ENCODE data around the gene RNF11. TPM values are rescaled to one million over a fixed set of nuclear protein-coding genes. Genes with fewer than 3 reads are reported as not detected.

Gene RNF11
- total RNA-seq, 3 donors from 2014 or later, result 29.7 to 33.3 (median 30.3) TPM

DNA sequence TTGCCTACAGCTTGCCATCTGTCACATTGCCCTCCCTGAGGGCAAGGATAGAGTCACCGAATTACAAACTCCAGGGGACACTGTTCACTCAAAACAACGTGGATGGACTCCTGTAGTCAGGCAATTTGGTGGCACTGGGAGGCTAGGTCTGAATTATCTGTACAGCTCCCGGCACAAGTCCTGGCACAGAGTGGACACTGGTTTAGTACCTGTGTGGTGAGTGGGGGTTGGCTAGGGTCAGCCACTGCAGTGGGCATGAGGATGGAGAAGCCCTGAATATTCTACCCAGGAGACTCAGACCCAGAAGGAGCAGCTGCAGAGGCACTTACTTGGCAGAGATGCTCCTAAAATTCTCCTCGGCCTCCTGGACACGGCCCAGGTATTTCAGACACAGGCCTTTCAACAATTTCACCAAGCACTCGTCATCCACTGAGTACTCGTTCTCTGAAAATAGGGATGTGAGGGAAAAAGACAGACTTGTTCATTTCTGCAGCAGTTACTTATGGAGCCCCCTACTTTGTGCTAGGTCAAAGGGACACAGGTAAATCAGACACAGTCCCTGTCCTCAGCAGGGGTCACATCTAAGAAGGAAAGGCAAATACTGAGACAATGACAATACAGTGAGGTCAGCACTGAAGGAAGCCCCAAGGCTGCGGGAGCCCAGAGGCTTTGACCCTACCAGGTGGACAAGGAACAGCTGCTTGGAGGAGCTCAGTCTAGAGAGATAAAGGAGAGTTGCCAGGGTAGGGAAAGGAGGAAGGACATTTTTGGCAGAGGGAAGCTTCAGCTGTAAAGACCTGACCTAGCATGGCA, 53.8 kb downstream of the RNF11 start:
- peaks cover 2% of the 10 kb centered on the region for H3K4me1 Mint-ChIP-seq (ENCODE audit: low read depth)

DNA sequence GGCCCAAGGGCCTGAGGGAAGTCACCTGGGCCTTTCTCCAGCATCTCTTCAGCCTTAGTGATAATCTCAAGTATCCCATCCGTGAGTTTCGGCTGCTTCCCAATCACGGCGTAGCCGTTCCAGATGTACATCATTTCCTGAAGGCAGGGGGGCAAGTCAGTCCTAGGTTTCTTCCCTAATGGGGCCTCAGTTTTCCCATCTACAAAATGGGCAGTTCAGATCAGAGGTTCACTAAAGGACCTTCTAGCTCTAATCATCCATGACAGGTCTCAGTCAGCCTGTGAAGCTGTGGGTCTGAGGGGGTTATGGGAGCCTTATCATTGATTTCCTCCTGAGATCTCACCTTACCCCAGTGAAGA, 54.4 kb downstream of the RNF11 start:
- Mint-ChIP-seq H3K27me3 (ENCODE audit: low read depth) (no peaks in the 10 kb centered on the region), H3K36me3 (ENCODE audit: insufficient read depth) (no peaks in the 10 kb centered on the region), H3K4me1 (ENCODE audit: low read depth) (no peaks in the 10 kb centered on the region), H3K4me3 (no peak overlapping the region), H3K9me3 (no peaks in the 10 kb centered on the region)
- ATAC-seq (no peak), DNase-seq (no peak)

More for the DNA sequence above, 53.8 kb downstream of the RNF11 start:
- Mint-ChIP-seq H3K36me3 (ENCODE audit: insufficient read depth) (no peaks in the 10 kb centered on the region), H3K27me3 (ENCODE audit: low read depth) (no peaks in the 10 kb centered on the region), H3K4me3 (no peak overlapping the region), H3K9me3 (no peaks in the 10 kb centered on the region)
- ATAC-seq (no peak), DNase-seq (no peak)

DNA sequence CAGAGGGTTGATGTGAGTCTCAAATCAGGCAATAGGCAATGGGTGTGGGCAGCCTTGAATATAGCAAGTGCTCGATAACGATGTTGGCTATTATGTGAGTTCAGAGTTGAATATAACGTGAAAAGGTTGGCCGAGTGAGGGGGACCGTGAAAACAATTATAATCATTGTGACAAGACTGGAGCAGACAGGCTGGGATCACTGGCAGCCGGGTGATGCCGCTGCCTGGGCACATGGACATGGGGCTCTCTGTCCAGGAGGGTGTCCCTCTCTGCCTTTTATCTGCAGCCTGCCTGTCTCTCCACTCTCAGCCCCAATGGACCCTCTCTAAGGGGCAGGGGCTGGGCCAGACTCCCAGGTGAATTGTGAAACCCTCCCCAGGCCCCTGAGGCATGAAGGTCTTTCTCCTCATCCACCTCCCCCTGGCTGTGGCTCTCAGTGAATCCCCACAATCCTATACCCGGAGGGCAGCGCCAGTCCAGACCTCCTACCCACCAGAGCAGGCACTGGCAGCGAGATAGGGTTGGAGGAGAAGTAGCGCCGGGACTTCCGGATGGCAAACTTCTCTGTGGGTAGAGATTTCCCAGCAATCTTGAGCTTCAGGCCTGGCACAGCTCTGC, 57.9 kb downstream of the RNF11 start:
- Mint-ChIP-seq H3K4me1 (ENCODE audit: low read depth) (peaks cover 13% of the 10 kb centered on the region), H3K27me3 (ENCODE audit: low read depth) (no peaks in the 10 kb centered on the region), H3K4me3 (no peak overlapping the region), H3K9me3 (no peaks in the 10 kb centered on the region), H3K36me3 (ENCODE audit: insufficient read depth) (no peaks in the 10 kb centered on the region)
- ATAC-seq (no peak), DNase-seq (no peak)

DNA sequence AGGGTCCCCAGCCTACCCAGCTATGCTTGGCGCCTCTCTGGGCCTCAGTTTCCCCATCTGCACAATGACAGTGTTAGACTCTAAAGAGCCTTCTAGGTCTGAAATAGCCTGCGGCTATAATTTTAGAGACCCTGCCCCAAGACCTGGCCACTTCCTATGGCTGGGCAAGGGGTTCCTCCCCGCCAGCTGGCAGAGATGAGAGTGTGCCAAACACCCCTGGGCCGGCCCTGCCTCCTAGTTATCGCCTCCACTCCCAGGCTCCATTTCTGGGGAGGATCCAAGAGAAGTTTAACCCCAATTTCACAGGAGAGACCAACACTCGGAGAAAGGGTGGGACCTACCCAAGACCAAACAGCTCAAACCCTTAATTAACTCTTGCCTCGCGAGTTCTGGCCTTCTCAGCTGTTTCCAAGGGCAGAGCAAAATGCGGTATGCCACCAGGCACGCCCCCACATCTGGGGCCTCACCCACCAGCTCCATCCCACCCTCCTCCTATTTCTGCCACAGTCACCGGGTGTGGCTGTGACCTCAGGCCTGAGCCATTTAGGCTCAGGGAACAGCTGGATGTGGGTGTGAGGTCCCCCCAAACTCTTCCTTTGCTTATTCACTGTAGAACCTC, 58.6 kb downstream of the RNF11 start:
- no peak for ATAC-seq
- Mint-ChIP-seq H3K36me3 (ENCODE audit: insufficient read depth) (no peaks in the 10 kb centered on the region), H3K4me3 (no peak overlapping the region)

DNA sequence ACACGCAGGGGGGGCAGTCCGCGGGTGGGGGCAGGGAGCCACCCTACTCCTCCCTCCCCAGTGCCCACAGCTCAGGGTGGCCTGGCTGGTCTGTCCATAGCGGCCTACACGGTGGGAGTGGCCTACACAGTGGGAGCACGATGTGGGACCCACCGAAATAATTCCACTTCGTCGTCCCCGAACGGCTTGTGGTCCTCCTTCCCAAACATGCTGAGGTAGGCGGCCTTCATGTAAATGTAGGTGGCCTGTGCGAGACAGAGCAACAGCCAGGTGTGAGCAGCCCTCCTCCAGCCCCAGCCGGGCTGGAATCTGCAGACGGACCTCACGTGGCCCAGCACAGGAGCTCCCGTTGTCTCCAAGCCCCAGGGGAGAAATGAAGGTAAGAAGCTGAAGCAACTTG, 59.9 kb downstream of the RNF11 start:
- no peak for ATAC-seq

More for the DNA sequence above, 58.6 kb downstream of the RNF11 start:
- no peaks in the 10 kb centered on the region for H3K9me3 Mint-ChIP-seq
- peaks cover 13% of the 10 kb centered on the region for H3K4me1 Mint-ChIP-seq (ENCODE audit: low read depth)
- DNase-seq, result no peak
- no peaks in the 10 kb centered on the region for H3K27me3 Mint-ChIP-seq (ENCODE audit: low read depth)

DNA sequence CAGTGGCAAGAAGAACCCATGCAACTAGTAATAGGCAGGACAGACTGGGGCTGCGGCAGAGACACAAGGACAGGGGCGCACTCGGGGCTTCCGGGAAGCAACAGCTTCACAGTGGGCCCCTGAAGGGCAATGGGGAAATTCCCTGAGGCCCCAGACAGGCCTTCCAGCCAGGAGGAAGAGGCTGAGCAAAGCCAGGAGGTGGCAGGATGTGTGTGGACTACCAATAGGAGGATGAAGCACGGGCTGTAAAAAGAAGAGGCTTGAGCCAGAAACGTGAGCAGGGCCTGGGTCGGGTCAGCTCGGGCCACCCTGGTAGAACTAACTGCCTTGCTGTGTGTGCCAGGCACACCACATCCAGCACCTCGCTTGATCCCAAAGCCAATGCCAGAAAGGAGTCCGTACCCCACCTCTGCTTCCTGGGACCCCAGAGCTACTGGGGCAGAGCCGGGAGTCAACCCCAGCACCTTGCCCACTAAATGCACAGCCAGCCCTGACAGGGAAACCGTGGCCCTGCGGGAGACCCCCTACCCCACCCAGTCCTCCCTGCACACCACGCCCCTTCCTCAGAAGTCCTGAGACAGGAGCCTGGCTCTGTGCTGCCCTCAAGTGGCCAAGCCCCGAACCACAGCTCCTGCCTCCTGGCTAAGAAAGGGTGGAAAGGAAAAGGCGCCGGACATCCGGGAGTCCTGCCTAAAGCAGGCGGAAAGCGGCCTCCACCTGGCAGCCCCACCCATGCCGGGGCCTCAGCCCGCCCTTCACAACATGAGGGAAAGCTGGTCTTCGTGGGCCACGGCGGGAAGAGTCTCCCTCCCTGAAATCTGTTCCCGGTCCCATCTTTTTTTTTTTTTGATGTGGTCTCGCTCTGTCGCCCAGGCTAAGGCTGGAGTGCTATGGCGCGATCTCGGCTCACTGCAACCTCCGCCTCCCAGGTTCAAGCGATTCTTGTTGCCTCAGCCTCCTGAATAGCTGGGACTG, 60.6 kb downstream of the RNF11 start:
- Mint-ChIP-seq H3K4me1 (ENCODE audit: low read depth) (peaks cover 13% of the 10 kb centered on the region), H3K36me3 (ENCODE audit: insufficient read depth) (no peaks in the 10 kb centered on the region), H3K9me3 (no peaks in the 10 kb centered on the region), H3K4me3 (peak overlapping the region; percentile 71), H3K27me3 (ENCODE audit: low read depth) (no peaks in the 10 kb centered on the region)
- peak; percentile 65 for DNase-seq
- peak; percentile 78 to 81 for ATAC-seq

More for the DNA sequence above, 59.9 kb downstream of the RNF11 start:
- no peaks in the 10 kb centered on the region for H3K36me3 Mint-ChIP-seq (ENCODE audit: insufficient read depth)
- no peak overlapping the region for H3K4me3 Mint-ChIP-seq
- DNase-seq, result no peak
- H3K4me1 Mint-ChIP-seq (ENCODE audit: low read depth), result peaks cover 13% of the 10 kb centered on the region
- no peaks in the 10 kb centered on the region for H3K9me3 Mint-ChIP-seq
- H3K27me3 Mint-ChIP-seq (ENCODE audit: low read depth), result no peaks in the 10 kb centered on the region

DNA sequence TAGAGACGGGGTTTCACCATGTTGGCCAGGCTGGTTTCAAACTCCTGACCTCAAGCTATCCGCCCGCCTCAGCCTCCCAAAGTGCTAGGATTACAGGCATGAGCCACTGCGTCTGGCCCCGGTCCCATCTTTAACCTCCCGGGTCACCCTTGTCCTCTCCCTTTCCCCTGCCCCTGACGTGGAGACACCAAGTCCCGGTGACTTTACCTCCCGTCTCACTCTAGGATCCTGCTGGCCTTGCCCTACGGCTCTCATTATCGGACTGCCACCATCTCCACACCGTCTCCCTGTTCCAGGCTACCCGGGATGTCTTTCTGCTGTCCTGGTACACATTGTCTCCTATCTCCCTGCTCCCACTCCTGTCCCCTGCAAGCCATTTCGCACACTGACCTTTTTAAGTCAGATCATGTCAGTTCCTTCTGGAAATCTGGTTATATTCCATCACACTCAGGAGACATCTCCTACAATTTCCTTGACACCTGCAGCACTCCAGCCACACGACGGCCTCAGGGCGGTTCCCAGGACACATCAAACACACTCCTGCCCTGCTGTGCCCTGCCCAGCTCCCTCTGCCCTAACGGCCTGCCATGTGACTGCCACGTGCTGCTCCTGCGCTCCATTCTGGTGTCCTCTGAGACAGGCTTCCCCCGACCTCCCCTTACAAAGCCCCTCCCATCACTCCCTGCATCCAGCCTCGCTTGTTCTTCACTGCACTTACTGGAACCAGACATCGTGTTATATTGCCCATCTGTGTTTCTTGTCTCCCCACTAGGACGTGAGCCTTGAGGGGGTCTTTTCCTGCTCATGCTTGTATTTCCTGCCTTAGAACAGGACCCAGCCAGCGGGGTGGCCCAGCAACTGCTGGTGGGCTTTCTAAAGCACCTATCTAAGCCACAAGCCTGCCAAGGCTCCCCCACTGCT, 61.6 kb downstream of the RNF11 start:
- Mint-ChIP-seq H3K9me3 (no peaks in the 10 kb centered on the region), H3K27me3 (ENCODE audit: low read depth) (no peaks in the 10 kb centered on the region), H3K36me3 (ENCODE audit: insufficient read depth) (no peaks in the 10 kb centered on the region), H3K4me3 (peak overlapping the region; percentile 71), H3K4me1 (ENCODE audit: low read depth) (peaks cover 13% of the 10 kb centered on the region)
- DNase-seq (no peak), ATAC-seq (no peak)

DNA sequence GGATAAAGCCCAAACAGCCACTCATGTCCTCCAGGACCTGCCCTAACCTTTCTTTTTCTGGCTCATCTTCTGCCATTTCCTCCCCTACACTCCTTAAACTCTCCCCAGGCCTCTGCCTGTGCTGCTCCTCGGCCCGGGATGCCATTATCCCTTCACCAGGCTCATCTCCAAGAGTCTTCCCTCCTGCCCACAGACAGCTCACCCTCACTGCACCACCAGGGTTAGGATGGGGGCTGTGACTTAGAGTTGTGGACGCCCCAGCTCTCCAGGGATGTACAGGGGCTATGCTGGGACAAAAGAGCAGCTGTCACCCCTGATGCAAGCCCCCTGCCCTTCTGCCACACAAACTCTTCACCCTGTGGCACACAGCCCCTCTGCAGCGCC, 62.2 kb downstream of the RNF11 start:
- no peak for DNase-seq
- H3K4me1 Mint-ChIP-seq (ENCODE audit: low read depth), result peaks cover 13% of the 10 kb centered on the region

DNA sequence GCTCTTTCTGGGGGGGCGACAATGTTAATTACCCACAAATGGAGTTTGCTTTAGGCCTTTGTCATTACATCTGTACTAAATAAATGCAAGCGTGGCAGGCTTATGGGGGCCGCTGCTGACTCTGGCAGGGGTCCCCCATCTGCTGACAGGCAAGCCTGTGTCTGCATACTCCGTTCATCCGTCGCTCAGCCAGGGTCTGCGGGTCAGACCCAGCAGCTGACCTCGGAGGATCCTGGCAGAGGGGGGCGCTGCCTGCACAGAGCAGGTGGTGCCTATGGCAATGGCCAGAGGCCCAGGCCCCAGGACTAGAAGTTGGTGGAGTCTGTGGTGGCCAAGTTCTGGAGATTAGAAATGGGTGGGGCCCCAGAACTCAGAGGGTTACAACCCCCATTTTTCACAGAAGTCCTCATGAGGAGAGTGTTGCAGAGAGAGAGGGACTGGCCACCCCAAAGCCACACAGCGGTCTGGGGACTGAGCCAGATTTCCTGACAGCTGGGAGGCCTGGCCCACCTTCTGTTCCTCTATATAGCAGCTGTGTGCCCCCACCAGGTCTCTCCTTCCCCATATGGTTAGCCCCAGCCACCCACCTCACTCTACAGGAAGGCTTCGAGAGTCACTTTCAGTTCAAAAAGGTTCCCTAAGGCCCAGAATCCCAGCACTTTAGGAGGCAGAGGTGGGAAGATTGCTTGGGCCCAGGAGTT, 63.3 kb downstream of the RNF11 start:
- Mint-ChIP-seq H3K4me1 (ENCODE audit: low read depth) (peaks cover 16% of the 10 kb centered on the region), H3K4me3 (no peak overlapping the region), H3K9me3 (no peaks in the 10 kb centered on the region)

More for the DNA sequence above, 62.2 kb downstream of the RNF11 start:
- Mint-ChIP-seq H3K27me3 (ENCODE audit: low read depth) (no peaks in the 10 kb centered on the region), H3K36me3 (ENCODE audit: insufficient read depth) (no peaks in the 10 kb centered on the region), H3K9me3 (no peaks in the 10 kb centered on the region), H3K4me3 (no peak overlapping the region)
- no peak for ATAC-seq

DNA sequence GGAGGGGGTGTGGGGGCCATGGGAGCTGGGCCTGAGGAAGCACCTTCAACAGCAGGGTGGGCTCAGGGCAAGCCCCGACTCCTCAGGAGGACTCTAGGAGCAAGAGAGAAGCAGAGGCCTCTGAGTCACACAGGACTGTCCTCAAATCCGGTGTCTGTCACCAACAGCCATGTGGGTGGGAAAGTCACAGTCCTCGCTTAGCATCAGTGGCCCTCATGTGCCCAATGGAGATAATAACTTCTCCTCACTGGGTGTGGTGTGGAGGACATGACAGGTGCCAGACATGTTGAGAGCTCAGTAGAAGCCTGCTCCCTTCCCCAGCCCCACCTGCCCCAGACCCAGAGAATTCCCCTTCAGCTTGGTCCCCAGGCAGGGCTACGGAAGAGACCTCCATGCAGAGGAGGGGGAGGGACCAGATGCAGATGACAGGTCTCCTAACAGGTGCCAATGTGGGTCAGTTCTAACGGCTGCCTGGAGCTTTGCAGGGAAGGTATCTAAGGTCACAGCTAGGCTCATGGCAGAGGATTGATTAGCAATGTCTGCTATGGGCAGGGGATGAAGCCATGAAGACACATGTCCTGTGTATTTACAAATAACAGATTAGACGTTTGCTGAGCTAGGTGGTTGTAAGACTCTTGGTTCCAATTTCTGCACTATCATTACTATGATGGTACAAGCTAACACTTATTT, 64.1 kb downstream of the RNF11 start:
- Mint-ChIP-seq H3K27me3 (ENCODE audit: low read depth) (no peaks in the 10 kb centered on the region), H3K9me3 (no peaks in the 10 kb centered on the region), H3K36me3 (ENCODE audit: insufficient read depth) (no peaks in the 10 kb centered on the region), H3K4me1 (ENCODE audit: low read depth) (peaks cover 16% of the 10 kb centered on the region), H3K4me3 (no peak overlapping the region)
- no peak for ATAC-seq
- no peak for DNase-seq

More for the DNA sequence above, 63.3 kb downstream of the RNF11 start:
- Mint-ChIP-seq H3K27me3 (ENCODE audit: low read depth) (no peaks in the 10 kb centered on the region), H3K36me3 (ENCODE audit: insufficient read depth) (no peaks in the 10 kb centered on the region)
- ATAC-seq (no peak), DNase-seq (no peak)

DNA sequence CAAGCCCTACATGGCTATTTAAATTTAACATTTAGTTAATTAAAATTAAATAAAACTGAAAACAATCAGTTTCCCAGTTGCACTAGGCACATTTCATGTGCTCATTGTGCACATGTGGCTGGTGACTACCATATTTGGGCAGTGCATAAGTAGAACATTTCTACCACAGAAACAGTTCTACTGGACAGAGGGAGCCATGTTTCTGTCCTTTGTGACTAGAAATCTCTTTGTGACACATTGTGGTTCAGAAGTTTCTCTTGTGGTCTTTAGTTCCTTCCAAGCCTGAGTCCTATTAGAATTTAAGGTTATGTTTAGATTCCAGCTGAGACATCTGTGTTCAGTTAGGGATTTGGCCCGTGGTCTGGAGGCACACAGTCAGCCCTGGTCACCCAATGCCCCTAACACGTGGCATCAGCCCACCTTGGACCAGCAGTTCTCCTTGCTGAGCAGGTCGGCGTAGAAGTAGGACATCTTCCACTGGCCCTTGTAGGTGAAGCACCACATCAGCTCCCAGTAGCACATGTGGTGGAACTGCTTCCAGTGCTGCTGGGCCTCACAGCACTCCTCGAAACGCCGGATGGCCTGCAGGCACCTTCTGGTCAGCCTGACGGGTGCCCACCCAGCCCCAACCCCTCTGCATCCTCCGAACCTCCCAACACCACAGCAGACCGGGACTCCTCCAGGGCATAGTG, 65.2 kb downstream of the RNF11 start:
- peaks cover 16% of the 10 kb centered on the region for H3K4me1 Mint-ChIP-seq (ENCODE audit: low read depth)
- H3K27me3 Mint-ChIP-seq (ENCODE audit: low read depth), result no peaks in the 10 kb centered on the region
- ATAC-seq (no peak), DNase-seq (no peak)
- no peaks in the 10 kb centered on the region for H3K36me3 Mint-ChIP-seq (ENCODE audit: insufficient read depth)
- no peak overlapping the region for H3K4me3 Mint-ChIP-seq
- H3K9me3 Mint-ChIP-seq, result no peaks in the 10 kb centered on the region

DNA sequence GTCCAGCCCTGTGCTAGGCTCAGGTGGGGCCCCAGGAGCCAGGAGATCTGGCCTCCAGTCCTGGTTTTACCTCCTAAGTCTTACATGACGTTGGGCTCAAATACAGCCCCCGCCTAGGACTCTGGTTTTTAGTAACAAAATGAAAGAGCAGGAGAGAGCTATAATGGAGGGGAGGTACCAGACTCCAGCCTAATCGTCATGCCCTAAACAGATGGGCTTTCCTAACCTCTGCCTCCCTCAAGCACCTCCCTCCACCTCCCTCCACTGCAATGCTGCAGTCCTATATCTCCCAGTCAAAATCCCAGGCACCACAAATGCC, 65.7 kb downstream of the RNF11 start:
- no peaks in the 10 kb centered on the region for H3K9me3 Mint-ChIP-seq
- ATAC-seq (no peak), DNase-seq (no peak)
- H3K4me1 Mint-ChIP-seq (ENCODE audit: low read depth), result peaks cover 14% of the 10 kb centered on the region
- H3K4me3 Mint-ChIP-seq, result no peak overlapping the region
- H3K36me3 Mint-ChIP-seq (ENCODE audit: insufficient read depth), result no peaks in the 10 kb centered on the region
- H3K27me3 Mint-ChIP-seq (ENCODE audit: low read depth), result no peaks in the 10 kb centered on the region
